ENCODE measurements around the gene SFSWAP. TPM values are rescaled to one million over a fixed set of nuclear protein-coding genes. Genes with fewer than 3 reads are reported as not detected.

The SFSWAP gene
- total and polyA plus RNA-seq, 5 donors from 2014 or later: 14.6 to 105 (median 18.3) TPM

DNA sequence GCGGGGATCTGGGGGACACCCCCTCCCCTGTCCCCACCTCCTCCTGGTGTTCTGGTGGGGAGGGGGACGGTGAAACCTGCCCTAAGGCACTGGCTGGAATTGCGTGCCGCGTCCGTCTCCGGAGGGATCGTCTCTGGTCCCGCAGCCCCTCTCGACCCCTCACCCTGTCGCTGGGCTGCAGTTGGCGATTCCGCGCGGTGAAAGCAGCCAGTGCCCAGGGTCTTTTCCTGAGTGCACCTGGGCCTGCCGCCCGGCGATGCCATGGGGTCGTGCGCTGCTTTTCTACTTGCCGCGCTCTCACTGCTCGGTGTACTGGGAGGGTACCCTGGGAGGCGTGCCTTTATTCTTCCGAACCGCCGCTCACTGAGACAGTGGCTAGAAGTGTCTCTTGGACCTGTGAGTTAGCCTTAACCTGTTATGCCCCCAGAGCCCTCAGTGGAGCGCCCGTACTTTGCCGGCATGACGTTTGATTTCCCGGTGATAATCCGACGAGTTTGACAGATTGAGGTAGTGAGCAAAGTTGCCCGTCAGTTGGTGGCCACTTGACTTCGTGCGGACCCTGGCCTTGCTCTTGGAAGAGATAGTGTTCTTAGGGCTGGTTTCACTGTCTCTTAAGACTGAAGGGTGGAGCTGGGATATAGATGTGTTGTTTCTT lies 788 bp downstream of the SFSWAP start:
- no peaks in the 10 kb centered on the region for H3K9me3 ChIP-seq (ENCODE audit: control insufficient read depth in 2 of 2, low read length in 2 of 2)
- H3K27ac Mint-ChIP-seq: peak overlapping the region; percentile 96 to 99 (median 98)
- H3K4me1 Mint-ChIP-seq: peaks cover 0 to 36% (median 20%) of the 10 kb centered on the region in 4 donors
- H3K27me3 Mint-ChIP-seq: no peaks in the 10 kb centered on the region
- H3K4me3 Mint-ChIP-seq: peak overlapping the region; percentile 92 to 99 (median 98)
- H3K27ac ChIP-seq (ENCODE audit: insufficient read depth, low read length, poor library complexity, severe bottlenecking): peak overlapping the region; percentile 84
- no peaks in the 10 kb centered on the region for H3K27me3 ChIP-seq (ENCODE audit: control insufficient read depth, insufficient read depth, low read length)
- peak in 1 of 3 donors; percentile 13 for DNase-seq
- peak overlapping the region; percentile 89 for H3K4me3 ChIP-seq (ENCODE audit: low read depth, low read length)
- ATAC-seq (ENCODE audit: low read depth in 2 of 2): no peak
- H3K9me3 Mint-ChIP-seq: peaks cover 0 to 4% (median 0%) of the 10 kb centered on the region in 7 donors
- H3K36me3 Mint-ChIP-seq: peaks cover 21% of the 10 kb centered on the region
- H3K36me3 ChIP-seq (ENCODE audit: control insufficient read depth, insufficient read depth, low read length): peaks cover 35% of the 10 kb centered on the region
- peaks cover 30% of the 10 kb centered on the region for H3K4me1 ChIP-seq (ENCODE audit: control insufficient read depth, insufficient read depth, low read length, poor library complexity, severe bottlenecking)

DNA sequence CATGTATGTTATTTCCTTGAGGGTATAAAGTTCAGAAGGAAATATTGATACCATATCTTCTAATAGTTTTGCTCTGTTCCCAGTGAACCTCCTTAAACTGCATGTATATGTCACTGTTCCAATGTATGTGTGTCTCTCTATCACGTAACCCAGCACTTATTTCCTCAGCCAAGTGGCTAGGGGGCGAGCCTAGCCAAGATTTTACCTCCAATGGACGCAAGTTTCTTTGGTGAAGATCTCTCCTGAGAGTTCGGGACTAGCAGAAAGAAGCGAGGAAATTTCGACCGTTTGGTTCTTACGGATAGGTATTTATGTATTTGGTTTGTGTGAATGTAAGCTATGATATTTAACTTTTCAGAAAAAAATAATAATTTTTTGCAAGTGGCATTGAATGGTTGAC lies 2.5 kb downstream of the SFSWAP start:
- Histone ChIP-seq H3K9me3 (ENCODE audit: control insufficient read depth in 2 of 2, low read length in 2 of 2) (no peaks in the 10 kb centered on the region), H3K36me3 (ENCODE audit: control insufficient read depth, insufficient read depth, low read length) (peaks cover 52% of the 10 kb centered on the region), H3K4me3 (ENCODE audit: low read depth, low read length) (no peak overlapping the region), H3K4me1 (ENCODE audit: control insufficient read depth, insufficient read depth, low read length, poor library complexity, severe bottlenecking) (peaks cover 30% of the 10 kb centered on the region), H3K27ac (ENCODE audit: insufficient read depth, low read length, poor library complexity, severe bottlenecking) (no peak overlapping the region), H3K27me3 (ENCODE audit: control insufficient read depth, insufficient read depth, low read length) (no peaks in the 10 kb centered on the region)
- Mint-ChIP-seq H3K9me3 (peaks cover 0 to 4% (median 0%) of the 10 kb centered on the region in 7 donors), H3K27me3 (no peaks in the 10 kb centered on the region), H3K4me1 (peaks cover 0 to 36% (median 23%) of the 10 kb centered on the region in 4 donors), H3K4me3 (peak overlapping the region; percentile 70 to 99 (median 92)), H3K36me3 (peaks cover 29% of the 10 kb centered on the region), H3K27ac (peak overlapping the region in 1 of 3 donors; percentile 35)
- ATAC-seq (ENCODE audit: low read depth in 2 of 2) (no peak), DNase-seq (no peak)

DNA sequence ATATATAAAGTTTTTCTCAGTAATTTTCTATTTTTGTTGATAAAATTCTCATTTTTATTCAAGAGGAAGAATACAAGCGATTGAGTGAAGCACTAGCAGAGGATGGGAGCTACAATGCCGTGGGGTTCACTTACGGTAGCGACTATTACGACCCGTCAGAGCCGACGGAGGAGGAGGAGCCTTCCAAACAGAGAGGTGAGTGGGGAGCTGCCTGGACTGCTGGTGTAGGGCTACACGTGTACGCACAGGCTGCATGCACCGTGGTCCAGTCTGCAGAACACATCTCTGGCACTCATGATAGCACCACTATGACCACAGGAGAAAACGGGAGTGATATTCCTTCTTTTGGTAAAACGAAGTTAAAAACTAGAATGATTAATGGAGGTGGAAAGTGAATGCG lies 3.9 kb downstream of the SFSWAP start:
- Histone ChIP-seq H3K4me3 (ENCODE audit: low read depth, low read length) (no peak overlapping the region), H3K36me3 (ENCODE audit: control insufficient read depth, insufficient read depth, low read length) (peaks cover 66% of the 10 kb centered on the region), H3K27ac (ENCODE audit: insufficient read depth, low read length, poor library complexity, severe bottlenecking) (no peak overlapping the region), H3K9me3 (ENCODE audit: control insufficient read depth in 2 of 2, low read length in 2 of 2) (no peaks in the 10 kb centered on the region), H3K4me1 (ENCODE audit: control insufficient read depth, insufficient read depth, low read length, poor library complexity, severe bottlenecking) (peaks cover 30% of the 10 kb centered on the region), H3K27me3 (ENCODE audit: control insufficient read depth, insufficient read depth, low read length) (no peaks in the 10 kb centered on the region)
- no peak for ATAC-seq (ENCODE audit: low read depth in 2 of 2)
- no peak overlapping the region for H3K27ac Mint-ChIP-seq
- H3K9me3 Mint-ChIP-seq: peaks cover 0 to 2% (median 0%) of the 10 kb centered on the region in 7 donors
- H3K27me3 Mint-ChIP-seq: no peaks in the 10 kb centered on the region
- peaks cover 0 to 32% (median 20%) of the 10 kb centered on the region in 4 donors for H3K4me1 Mint-ChIP-seq
- DNase-seq: no peak
- peak overlapping the region in 1 of 4 donors; percentile 44 for H3K4me3 Mint-ChIP-seq
- peaks cover 34% of the 10 kb centered on the region for H3K36me3 Mint-ChIP-seq

DNA sequence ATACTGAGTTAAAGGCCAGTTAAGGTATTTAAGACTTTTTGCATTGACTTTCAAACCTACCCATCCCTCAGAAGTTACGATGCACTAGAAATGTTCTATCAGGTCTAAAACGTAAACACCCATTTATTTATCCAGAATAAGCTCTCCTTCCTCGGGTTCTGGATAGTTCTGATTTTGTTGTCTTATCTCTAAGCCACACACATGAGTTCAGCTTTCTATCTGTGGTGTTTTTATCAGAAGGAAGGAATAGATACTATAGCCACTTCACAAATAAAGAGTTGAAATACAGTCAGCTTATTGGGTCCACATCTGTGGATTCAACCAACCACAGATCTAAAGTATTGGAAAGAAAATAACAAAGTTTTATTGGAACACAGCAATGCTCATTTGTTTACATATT lies 5.4 kb downstream of the SFSWAP start:
- H3K36me3 Mint-ChIP-seq: peaks cover 46% of the 10 kb centered on the region
- no peak for ATAC-seq (ENCODE audit: low read depth in 2 of 2)
- Histone ChIP-seq H3K36me3 (ENCODE audit: control insufficient read depth, insufficient read depth, low read length) (peaks cover 81% of the 10 kb centered on the region), H3K9me3 (ENCODE audit: control insufficient read depth in 2 of 2, low read length in 2 of 2) (no peaks in the 10 kb centered on the region), H3K4me1 (ENCODE audit: control insufficient read depth, insufficient read depth, low read length, poor library complexity, severe bottlenecking) (peaks cover 20% of the 10 kb centered on the region), H3K27me3 (ENCODE audit: control insufficient read depth, insufficient read depth, low read length) (no peaks in the 10 kb centered on the region), H3K27ac (ENCODE audit: insufficient read depth, low read length, poor library complexity, severe bottlenecking) (no peak overlapping the region), H3K4me3 (ENCODE audit: low read depth, low read length) (no peak overlapping the region)
- peaks cover 5 to 25% (median 20%) of the 10 kb centered on the region in 4 donors for H3K4me1 Mint-ChIP-seq
- no peak overlapping the region for H3K27ac Mint-ChIP-seq
- peak overlapping the region in 1 of 4 donors; percentile 22 for H3K4me3 Mint-ChIP-seq
- no peak for DNase-seq
- H3K27me3 Mint-ChIP-seq: no peaks in the 10 kb centered on the region
- no peaks in the 10 kb centered on the region for H3K9me3 Mint-ChIP-seq

DNA sequence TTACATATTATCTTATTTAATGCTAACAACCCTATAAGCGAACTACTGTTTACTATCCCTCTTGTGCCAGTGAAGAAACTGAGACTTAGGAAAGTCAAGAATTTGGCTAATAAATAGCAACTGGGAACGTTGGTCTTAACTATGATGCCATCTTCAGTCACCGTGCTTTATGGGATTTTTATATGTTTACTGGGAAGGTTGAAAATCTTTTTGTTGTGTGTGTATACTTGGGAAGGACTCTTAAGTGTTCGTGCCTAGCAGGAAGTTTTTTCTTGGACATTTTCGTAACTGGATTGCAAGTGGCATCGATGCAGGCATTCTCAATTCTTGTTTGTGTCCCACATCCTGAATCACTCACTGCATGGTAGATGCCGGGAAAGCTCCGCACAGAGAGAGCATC lies 9.4 kb downstream of the SFSWAP start:
- Mint-ChIP-seq H3K4me3 (no peak overlapping the region), H3K27me3 (no peaks in the 10 kb centered on the region), H3K4me1 (peaks cover 10 to 22% (median 17%) of the 10 kb centered on the region in 4 donors), H3K9me3 (no peaks in the 10 kb centered on the region), H3K27ac (no peak overlapping the region), H3K36me3 (peaks cover 46% of the 10 kb centered on the region)
- Histone ChIP-seq H3K4me1 (ENCODE audit: control insufficient read depth, insufficient read depth, low read length, poor library complexity, severe bottlenecking) (no peaks in the 10 kb centered on the region), H3K27ac (ENCODE audit: insufficient read depth, low read length, poor library complexity, severe bottlenecking) (no peak overlapping the region), H3K9me3 (ENCODE audit: control insufficient read depth in 2 of 2, low read length in 2 of 2) (no peaks in the 10 kb centered on the region), H3K4me3 (ENCODE audit: low read depth, low read length) (no peak overlapping the region), H3K36me3 (ENCODE audit: control insufficient read depth, insufficient read depth, low read length) (peaks cover 93% of the 10 kb centered on the region), H3K27me3 (ENCODE audit: control insufficient read depth, insufficient read depth, low read length) (no peaks in the 10 kb centered on the region)
- DNase-seq (no peak), ATAC-seq (ENCODE audit: low read depth in 2 of 2) (no peak)

DNA sequence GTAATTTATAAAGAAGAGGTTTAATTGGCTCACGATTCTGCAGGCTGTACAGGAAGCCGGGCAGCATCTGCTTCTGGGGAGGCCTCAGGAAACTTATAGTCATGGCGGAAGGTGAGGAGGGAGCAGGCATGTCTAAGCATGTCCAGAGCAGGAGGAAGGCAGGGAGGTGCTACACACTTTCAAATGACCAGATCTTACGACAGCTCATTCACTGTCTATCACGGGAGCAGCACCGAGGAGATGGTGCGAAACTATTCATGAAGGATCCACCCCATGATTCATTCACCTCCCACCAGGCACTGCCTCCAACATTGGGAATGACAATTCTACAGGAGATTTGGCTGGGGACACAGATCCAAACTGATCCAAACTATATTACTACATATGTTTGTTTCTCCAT lies 10.0 kb downstream of the SFSWAP start:
- Mint-ChIP-seq H3K4me1 (peaks cover 13 to 22% (median 17%) of the 10 kb centered on the region in 4 donors), H3K4me3 (peak overlapping the region in 1 of 4 donors; percentile 69), H3K27ac (peak overlapping the region in 1 of 3 donors; percentile 62), H3K9me3 (no peaks in the 10 kb centered on the region), H3K27me3 (no peaks in the 10 kb centered on the region), H3K36me3 (peaks cover 42% of the 10 kb centered on the region)
- no peaks in the 10 kb centered on the region for H3K4me1 ChIP-seq (ENCODE audit: control insufficient read depth, insufficient read depth, low read length, poor library complexity, severe bottlenecking)
- H3K36me3 ChIP-seq (ENCODE audit: control insufficient read depth, insufficient read depth, low read length): peaks cover 93% of the 10 kb centered on the region
- H3K27me3 ChIP-seq (ENCODE audit: control insufficient read depth, insufficient read depth, low read length): no peaks in the 10 kb centered on the region
- H3K4me3 ChIP-seq (ENCODE audit: low read depth, low read length): no peak overlapping the region
- H3K9me3 ChIP-seq (ENCODE audit: control insufficient read depth in 2 of 2, low read length in 2 of 2): no peaks in the 10 kb centered on the region
- H3K27ac ChIP-seq (ENCODE audit: insufficient read depth, low read length, poor library complexity, severe bottlenecking): no peak overlapping the region
- DNase-seq (no peak), ATAC-seq (ENCODE audit: low read depth in 2 of 2) (no peak)

DNA sequence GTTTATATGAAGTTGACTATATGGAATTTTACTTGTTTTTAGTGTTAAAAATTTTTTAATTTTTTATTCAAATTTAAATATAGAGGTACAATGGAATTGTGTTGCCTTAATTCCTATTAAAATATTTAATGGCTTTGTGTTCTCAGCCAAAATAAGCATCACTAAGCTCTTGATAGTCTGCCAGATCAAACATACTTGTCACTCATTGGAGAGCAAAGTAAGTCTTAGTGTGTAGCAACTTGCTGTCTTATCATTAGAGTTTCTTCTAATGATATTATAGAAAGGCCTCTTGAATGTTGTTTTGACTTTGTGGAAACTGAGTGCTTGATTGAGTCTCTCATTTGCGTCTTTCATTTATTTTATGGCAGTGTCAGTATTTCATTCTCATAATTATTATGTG lies 10.7 kb downstream of the SFSWAP start:
- ATAC-seq (ENCODE audit: low read depth in 2 of 2): no peak

DNA sequence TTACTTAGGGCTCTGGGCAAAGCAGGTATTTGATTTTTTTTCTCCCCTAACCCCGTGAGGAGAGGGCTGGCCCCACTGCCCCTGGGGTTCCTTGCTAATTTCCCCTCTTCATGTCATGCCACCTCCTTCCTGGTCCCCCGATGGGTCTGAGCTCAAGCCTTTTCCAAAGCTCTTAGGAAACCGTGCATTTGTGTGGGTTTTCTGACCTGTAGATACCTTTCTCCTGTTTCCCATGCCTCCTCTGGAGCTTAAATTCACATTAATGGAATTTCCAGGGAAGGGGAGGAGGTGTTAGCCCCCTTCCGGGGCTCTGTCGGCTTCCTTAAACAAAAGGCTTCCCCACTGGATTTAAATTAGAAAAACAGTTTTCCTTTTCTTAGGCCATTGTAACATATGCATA lies 12.6 kb downstream of the SFSWAP start:
- DNase-seq (no peak), ATAC-seq (ENCODE audit: low read depth in 2 of 2) (no peak)
- Histone ChIP-seq H3K9me3 (ENCODE audit: control insufficient read depth in 2 of 2, low read length in 2 of 2) (no peaks in the 10 kb centered on the region), H3K27ac (ENCODE audit: insufficient read depth, low read length, poor library complexity, severe bottlenecking) (no peak overlapping the region), H3K4me1 (ENCODE audit: control insufficient read depth, insufficient read depth, low read length, poor library complexity, severe bottlenecking) (no peaks in the 10 kb centered on the region), H3K4me3 (ENCODE audit: low read depth, low read length) (no peak overlapping the region), H3K27me3 (ENCODE audit: control insufficient read depth, insufficient read depth, low read length) (no peaks in the 10 kb centered on the region), H3K36me3 (ENCODE audit: control insufficient read depth, insufficient read depth, low read length) (peaks cover 93% of the 10 kb centered on the region)
- H3K4me3 Mint-ChIP-seq: no peak overlapping the region
- H3K4me1 Mint-ChIP-seq: peaks cover 12 to 18% (median 14%) of the 10 kb centered on the region in 4 donors
- H3K36me3 Mint-ChIP-seq: peaks cover 41% of the 10 kb centered on the region
- no peaks in the 10 kb centered on the region for H3K27me3 Mint-ChIP-seq
- no peaks in the 10 kb centered on the region for H3K9me3 Mint-ChIP-seq
- no peak overlapping the region for H3K27ac Mint-ChIP-seq

More for the DNA sequence above, 10.7 kb downstream of the SFSWAP start:
- Mint-ChIP-seq H3K4me3 (no peak overlapping the region), H3K9me3 (no peaks in the 10 kb centered on the region), H3K4me1 (peaks cover 14 to 22% (median 17%) of the 10 kb centered on the region in 4 donors), H3K27ac (peak overlapping the region in 1 of 3 donors; percentile 70), H3K36me3 (peaks cover 41% of the 10 kb centered on the region), H3K27me3 (no peaks in the 10 kb centered on the region)
- Histone ChIP-seq H3K4me3 (ENCODE audit: low read depth, low read length) (no peak overlapping the region), H3K36me3 (ENCODE audit: control insufficient read depth, insufficient read depth, low read length) (peaks cover 93% of the 10 kb centered on the region), H3K27me3 (ENCODE audit: control insufficient read depth, insufficient read depth, low read length) (no peaks in the 10 kb centered on the region), H3K4me1 (ENCODE audit: control insufficient read depth, insufficient read depth, low read length, poor library complexity, severe bottlenecking) (no peaks in the 10 kb centered on the region), H3K27ac (ENCODE audit: insufficient read depth, low read length, poor library complexity, severe bottlenecking) (no peak overlapping the region), H3K9me3 (ENCODE audit: control insufficient read depth in 2 of 2, low read length in 2 of 2) (no peaks in the 10 kb centered on the region)
- DNase-seq: no peak

All from CD4-positive, CD25-positive, alpha-beta regulatory T cell (primary cell).